ENCODE data around the gene LIN52. TPM values are rescaled to one million over a fixed set of nuclear protein-coding genes. Genes with fewer than 3 reads are reported as not detected.

Gene LIN52
- total RNA-seq, 1 donor from 2014 or later, result 8.4 TPM

DNA sequence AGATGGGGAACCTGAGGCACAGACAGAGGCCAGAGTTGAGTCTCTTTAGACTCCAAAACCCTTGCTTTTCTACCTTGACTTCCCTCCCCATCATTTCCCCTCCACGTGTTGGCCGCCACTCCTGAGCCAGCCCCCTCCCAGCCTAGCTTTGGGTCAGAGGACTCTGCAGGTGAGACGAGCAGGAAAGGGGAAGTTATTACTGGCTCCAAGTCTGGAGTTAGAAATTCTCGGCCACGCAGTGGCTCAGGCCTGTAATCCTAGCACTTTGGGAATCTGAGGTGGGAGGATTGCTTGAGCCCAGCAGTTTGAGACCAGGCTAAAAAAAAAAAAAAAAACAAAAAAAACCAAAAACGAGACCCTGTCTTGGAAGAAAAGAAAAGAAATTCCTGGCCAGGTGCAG, 163.3 kb downstream of the LIN52 start:
- DNase-seq (ENCODE audit: low read depth), result no peak
- no peak overlapping the region for H3K4me3 ChIP-seq (ENCODE audit: low read depth, low read length)
- no peaks in the 10 kb centered on the region for H3K36me3 ChIP-seq (ENCODE audit: control insufficient read depth, insufficient read depth, low read length)
- TF ChIP-seq, protein P1, sequence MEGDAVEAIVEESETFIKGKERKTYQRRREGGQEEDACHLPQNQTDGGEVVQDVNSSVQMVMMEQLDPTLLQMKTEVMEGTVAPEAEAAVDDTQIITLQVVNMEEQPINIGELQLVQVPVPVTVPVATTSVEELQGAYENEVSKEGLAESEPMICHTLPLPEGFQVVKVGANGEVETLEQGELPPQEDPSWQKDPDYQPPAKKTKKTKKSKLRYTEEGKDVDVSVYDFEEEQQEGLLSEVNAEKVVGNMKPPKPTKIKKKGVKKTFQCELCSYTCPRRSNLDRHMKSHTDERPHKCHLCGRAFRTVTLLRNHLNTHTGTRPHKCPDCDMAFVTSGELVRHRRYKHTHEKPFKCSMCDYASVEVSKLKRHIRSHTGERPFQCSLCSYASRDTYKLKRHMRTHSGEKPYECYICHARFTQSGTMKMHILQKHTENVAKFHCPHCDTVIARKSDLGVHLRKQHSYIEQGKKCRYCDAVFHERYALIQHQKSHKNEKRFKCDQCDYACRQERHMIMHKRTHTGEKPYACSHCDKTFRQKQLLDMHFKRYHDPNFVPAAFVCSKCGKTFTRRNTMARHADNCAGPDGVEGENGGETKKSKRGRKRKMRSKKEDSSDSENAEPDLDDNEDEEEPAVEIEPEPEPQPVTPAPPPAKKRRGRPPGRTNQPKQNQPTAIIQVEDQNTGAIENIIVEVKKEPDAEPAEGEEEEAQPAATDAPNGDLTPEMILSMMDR (IDR thresholded peaks at IDR 0.05; ENCODE audit: insufficient read depth, low read length, severe bottlenecking), result no peak
- peaks cover 21% of the 10 kb centered on the region for H3K27me3 ChIP-seq (ENCODE audit: control insufficient read depth, insufficient read depth, low read length)
- FAIRE-seq, result no peak

DNA sequence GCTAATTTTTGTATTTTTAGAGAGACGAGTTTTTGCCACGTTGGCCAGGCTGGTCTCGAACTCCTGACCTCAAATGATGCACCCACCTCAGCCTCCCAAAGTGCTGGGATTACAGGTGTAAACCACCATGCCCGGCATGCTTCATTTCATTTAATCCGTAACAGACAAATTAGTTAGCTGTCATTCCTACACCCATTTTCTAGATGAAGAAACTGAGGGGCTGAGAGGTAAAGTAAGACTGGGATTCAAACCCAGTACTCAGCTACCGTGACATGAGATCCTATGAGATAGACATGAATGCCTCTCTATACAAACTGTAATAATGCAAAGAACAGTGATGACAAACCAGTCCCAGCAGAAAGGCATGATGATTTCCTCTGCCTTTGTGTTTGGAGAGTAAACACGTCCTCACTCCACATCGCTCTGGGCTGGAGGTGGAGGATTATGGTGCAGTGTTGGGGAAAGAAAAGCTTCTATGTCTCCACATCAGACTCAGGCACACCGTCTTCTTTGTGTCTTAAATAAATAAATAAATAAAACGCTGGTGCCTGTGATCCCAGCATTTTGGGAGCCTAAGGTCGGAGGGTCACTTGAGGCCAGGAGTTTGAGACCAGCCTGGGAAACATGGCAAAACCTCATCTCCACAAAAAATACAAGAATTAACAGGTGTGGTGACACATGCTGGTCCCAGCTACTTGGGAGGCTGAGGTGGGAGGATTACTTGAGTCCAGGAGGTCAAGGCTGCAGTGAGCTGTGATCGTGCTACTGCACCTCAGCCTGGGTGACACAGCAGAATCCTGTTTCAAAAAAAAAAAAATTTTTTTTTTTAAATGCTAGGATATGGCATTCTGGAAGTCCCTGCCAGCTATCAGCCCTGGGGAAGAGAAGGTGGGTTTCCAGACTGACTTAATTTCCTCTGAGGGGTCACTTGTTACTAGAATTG, 164.9 kb downstream of the LIN52 start:
- Histone ChIP-seq H3K36me3 (ENCODE audit: control insufficient read depth, insufficient read depth, low read length) (no peaks in the 10 kb centered on the region), H3K27me3 (ENCODE audit: control insufficient read depth, insufficient read depth, low read length) (peaks cover 10% of the 10 kb centered on the region), H3K4me3 (ENCODE audit: low read depth, low read length) (no peak overlapping the region)
- no peak for FAIRE-seq
- TF ChIP-seq, protein P1 (IDR thresholded peaks at IDR 0.05; ENCODE audit: insufficient read depth, low read length, severe bottlenecking), result no peak
- DNase-seq (ENCODE audit: low read depth), result no peak

Other genes with a start within 250 kb of the LIN52 start
- gene PTGR2, start 233.1 kb upstream of the LIN52 start, total RNA-seq, result 5.8 and 7.2 TPM in 2 replicates
- 126 and 131 TPM in 2 replicates for gene ZNF410, start 198.1 kb upstream of the LIN52 start, total RNA-seq
- gene FAM161B, start 134.9 kb upstream of the LIN52 start, total RNA-seq, result 1.5 and 1.6 TPM in 2 replicates
- gene COQ6, start 134.7 kb upstream of the LIN52 start, total RNA-seq, result 13.4 and 18.8 TPM in 2 replicates
- 13.7 TPM in 2 replicates for gene ENTPD5, start 65.7 kb upstream of the LIN52 start, total RNA-seq
- 1.3 and 1.9 TPM in 2 replicates for gene BBOF1, start 65.6 kb upstream of the LIN52 start, total RNA-seq
- gene ALDH6A1, start 503 bp upstream of the LIN52 start, total RNA-seq, result 15.1 and 22.1 TPM in 2 replicates
- not detected in 2 replicates for gene VSX2, start 154.5 kb downstream of the LIN52 start, total RNA-seq
- 13.2 and 14.0 TPM in 2 replicates for gene ABCD4, start 218.0 kb downstream of the LIN52 start, total RNA-seq